GM19452 (cell line): ENCODE measurements around the gene AGBL4.

Source experiments
- ATAC-seq: cut with Tn5 transposase; IDR thresholded peaks from one replicate; pipeline ENCODE4 v1.9.1; 2021; ENCODE audit not compliant: unreplicated experiment

AGBL4 gene

GRCh38 chr1:48916130-48917069 lies 1107.4 kb downstream of the AGBL4 start:
- no peak for ATAC-seq

- ATAC-seq: no peak
Observed at GRCh38 chr1:48908606-48909005, 1115.1 kb downstream of the AGBL4 start.

GRCh38 chr1:48906729-48907128 lies 1117.0 kb downstream of the AGBL4 start:
- no peak for ATAC-seq

- ATAC-seq: no peak
Observed at GRCh38 chr1:48906164-48906563, 1117.6 kb downstream of the AGBL4 start.

- no peak for ATAC-seq
Observed at GRCh38 chr1:48903291-48903690, 1120.5 kb downstream of the AGBL4 start.

- no peak for ATAC-seq
Observed at GRCh38 chr1:48898894-48899293, 1124.9 kb downstream of the AGBL4 start.

- no peak for ATAC-seq
Observed at GRCh38 chr1:48889615-48890014, 1134.1 kb downstream of the AGBL4 start.

- no peak for ATAC-seq
Observed at GRCh38 chr1:48889082-48889481, 1134.7 kb downstream of the AGBL4 start.

- no peak for ATAC-seq
Observed at GRCh38 chr1:48887796-48888195, 1136.0 kb downstream of the AGBL4 start.

- ATAC-seq: no peak
Observed at GRCh38 chr1:48882020-48882419, 1141.7 kb downstream of the AGBL4 start.

GRCh38 chr1:48878191-48878940 lies 1145.4 kb downstream of the AGBL4 start:
- no peak for ATAC-seq

- no peak for ATAC-seq
Observed at GRCh38 chr1:48876330-48876785, 1147.4 kb downstream of the AGBL4 start.

- ATAC-seq: no peak
Observed at GRCh38 chr1:48875552-48876329, 1148.0 kb downstream of the AGBL4 start.

GRCh38 chr1:48873944-48874343 lies 1149.8 kb downstream of the AGBL4 start:
- no peak for ATAC-seq

GRCh38 chr1:48870596-48870995 lies 1153.2 kb downstream of the AGBL4 start:
- peak; percentile 80 for ATAC-seq

GRCh38 chr1:48869116-48869893 lies 1154.4 kb downstream of the AGBL4 start:
- ATAC-seq: no peak

- ATAC-seq: no peak
Observed at GRCh38 chr1:48864913-48865312, 1158.8 kb downstream of the AGBL4 start.

GRCh38 chr1:48859456-48859855 lies 1164.3 kb downstream of the AGBL4 start:
- no peak for ATAC-seq

GRCh38 chr1:48858200-48858920 lies 1165.4 kb downstream of the AGBL4 start:
- no peak for ATAC-seq

GRCh38 chr1:48853006-48853405 lies 1170.7 kb downstream of the AGBL4 start:
- ATAC-seq: no peak
